Endothelial cell of umbilical vein (primary cell): ENCODE data around the gene C14orf180. TPM values are rescaled to one million over a fixed set of nuclear protein-coding genes. Genes with fewer than 3 reads are reported as not detected.

Source experiments
- BruUV-seq: library from RNA; stranded (reverse); fragments of 400-500 nt; replicated peaks from 2 replicates; lab custom pipeline; 2021; lab: Mats Ljungman, UMichigan
- CTCF ChIA-PET: fragments of 300-600, 350-600 bp; sonication (Branson Sonifier 250); formaldehyde crosslinking; loops from one replicate; lab custom pipeline; 2021; ENCODE audit warnings: antibody characterized with exemption, inconsistent platforms; lab: Charles Lee
- POLR2A ChIA-PET: fragments of 300-600, 350-600 bp; sonication (Branson Sonifier 250); formaldehyde crosslinking; loops from one replicate; lab custom pipeline; 2021; ENCODE audit warnings: antibody characterized with exemption, inconsistent platforms; lab: Charles Lee
- DNase-seq: peaks from one replicate; pipeline ENCODE4 v3.0.0-alpha.2; 2011; ENCODE audit warnings: low read depth, low spot score
- FAIRE-seq: peaks from 2 replicates; lab custom pipeline; 2011; peaks lifted over from hg19 to GRCh38; lab: Jason Lieb, UNC
- H2AFZ ChIP-seq: 2 replicates; pipeline ENCODE4 v1.6.0; 2012; ENCODE audit warnings: low read depth, low read length, control low read depth, inconsistent platforms
- H3K27ac ChIP-seq: 2 replicates; pipeline ENCODE4 v1.5.1; 2011; ENCODE audit warnings: low read depth, mild to moderate bottlenecking, control low read depth, low read length, moderate library complexity; ENCODE audit not compliant: insufficient read depth
- H3K27me3 ChIP-seq, 2 experiments: 2 replicates each; pipeline versions ENCODE4 v1.6.0 to v1.6.1; 2011; ENCODE audit warnings: low read length in 2 of 2, mixed read lengths in 1 of 2; ENCODE audit not compliant: control insufficient read depth in 2 of 2, insufficient read depth in 2 of 2
- H3K36me3 ChIP-seq, 2 experiments: 2 replicates in 1 of 2; 3 replicates in 1 of 2; pipeline ENCODE4 v1.5.1; 2011; ENCODE audit warnings: low read length in 2 of 2, mild to moderate bottlenecking in 1 of 2, moderate library complexity in 1 of 2; ENCODE audit not compliant: control insufficient read depth in 2 of 2, insufficient read depth in 2 of 2; ENCODE audit errors: extremely low read depth in 1 of 2
- H3K4me1 ChIP-seq: 3 replicates; pipeline ENCODE4 v1.5.1; 2011; ENCODE audit warnings: mild to moderate bottlenecking, low read length; ENCODE audit not compliant: control insufficient read depth, insufficient read depth; ENCODE audit errors: extremely low read depth
- H3K4me2 ChIP-seq: 2 replicates; pipeline ENCODE4 v1.6.1; 2011; ENCODE audit warnings: low read length, control low read depth, mixed read lengths; ENCODE audit not compliant: insufficient read depth
- H3K4me3 ChIP-seq, 3 experiments: fragments of 200-600 bp in 1 of 3; sonication (generic), shearing (Covaris generic) in 1 of 3; replicated peaks in 1 of 3; 2 replicates each; pipeline ENCODE4 v1.5.1; 2011 to 2016; ENCODE audit warnings: control low read depth in 3 of 3, low read length in 3 of 3, mild to moderate bottlenecking in 2 of 3, inconsistent platforms in 1 of 3, low read depth in 1 of 3, moderate library complexity in 1 of 3; ENCODE audit not compliant: insufficient read depth in 1 of 3
- H3K79me2 ChIP-seq: 2 replicates; pipeline ENCODE4 v1.6.0; 2012; ENCODE audit warnings: low read length, inconsistent platforms; ENCODE audit not compliant: control insufficient read depth, insufficient read depth
- H3K9ac ChIP-seq: replicated peaks from 2 replicates; pipeline ENCODE3; 2011; ENCODE audit warnings: low read length, control low read depth; ENCODE audit not compliant: insufficient read depth; ENCODE audit errors: extremely low read depth
- H3K9me1 ChIP-seq: replicated peaks from 3 replicates; pipeline ENCODE4 v1.6.0; 2011; ENCODE audit warnings: mild to moderate bottlenecking, low read length; ENCODE audit not compliant: control insufficient read depth, insufficient read depth; ENCODE audit errors: extremely low read depth
- H3K9me3 ChIP-seq: replicated peaks from 2 replicates; pipeline ENCODE4 v1.5.1; 2012; ENCODE audit warnings: low read length, inconsistent platforms; ENCODE audit not compliant: control insufficient read depth, insufficient read depth
- H4K20me1 ChIP-seq: replicated peaks from 2 replicates; pipeline ENCODE3; 2011; ENCODE audit warnings: mild to moderate bottlenecking, low read length; ENCODE audit not compliant: control insufficient read depth, insufficient read depth; ENCODE audit errors: extremely low read depth
- CTCF ChIP-seq, 2 donors: IDR thresholded peaks; 1 replicate in 1 of 2; 2 replicates in 1 of 2; pipeline ENCODE4 v1.5.1; 2011; ENCODE audit warnings: low read length in 2 of 2, mild to moderate bottlenecking in 2 of 2, moderate library complexity in 2 of 2, control low read depth in 1 of 2, inconsistent platforms in 1 of 2, low read depth in 1 of 2; ENCODE audit not compliant: insufficient read depth in 1 of 2; ENCODE audit errors: extremely low read depth in 1 of 2
- EZH2 ChIP-seq: IDR thresholded peaks from 2 replicates; pipeline ENCODE4 v1.6.1; 2012; ENCODE audit warnings: borderline replicate concordance, low read depth, mild to moderate bottlenecking, moderate library complexity, low read length, inconsistent platforms; ENCODE audit not compliant: severe bottlenecking
- FOS ChIP-seq: IDR thresholded peaks from 2 replicates; pipeline ENCODE4 v1.6.1; 2011; ENCODE audit warnings: mild to moderate bottlenecking, low read length, moderate library complexity, borderline replicate concordance; ENCODE audit not compliant: insufficient read depth
- GATA2 ChIP-seq: IDR thresholded peaks from 2 replicates; pipeline ENCODE4 v1.7.0; 2011; ENCODE audit warnings: low read depth, mild to moderate bottlenecking, moderate library complexity, mixed read lengths, low read length; ENCODE audit not compliant: insufficient read length, insufficient read depth
- JUN ChIP-seq: IDR thresholded peaks from 2 replicates; pipeline ENCODE4 v1.6.1; 2011; ENCODE audit warnings: borderline replicate concordance, low read depth; ENCODE audit not compliant: insufficient read length, insufficient read depth
- MYC ChIP-seq: IDR thresholded peaks from one replicate; pipeline ENCODE4 v1.6.1; 2011; ENCODE audit warnings: mild to moderate bottlenecking, low read depth, low read length
- POLR2A ChIP-seq: IDR thresholded peaks from 2 replicates; pipeline ENCODE4 v1.6.1; 2012; ENCODE audit warnings: low read depth, mild to moderate bottlenecking, control low read depth, low read length
- POLR2AphosphoS5 ChIP-seq: IDR thresholded peaks from 2 replicates; pipeline ENCODE4 v1.6.1; 2012; ENCODE audit warnings: low read depth, mild to moderate bottlenecking, control low read depth, low read length, moderate library complexity; ENCODE audit not compliant: insufficient read depth
- dilution Hi-C: fragments of 300-500 bp; cut with MboI; formaldehyde crosslinking; loops from one replicate; pipeline ENCODE4 v1.15.0; 2019; ENCODE audit warnings: low sequenced_read_pairs; ENCODE audit not compliant: extremely low pct_ligation_motif_present
- intact Hi-C: fragments of 100-400 bp; cut with micrococcal nuclease; formaldehyde crosslinking; loops from one replicate; pipeline ENCODE4 v1.10.0; 2022
- polyA plus RNA-seq, 4 experiments: library from polyadenylated mRNA; depleted of rRNA in 3 of 4; stranded (reverse) in 3 of 4; unstranded in 1 of 4; fragments of >200 nt; gene quantifications; 2 replicates each; pipeline versions ENCODE4 v1.2.1 to v1.2.3, GENCODE V29; 2011 to 2012; ENCODE audit warnings: missing spikeins in 1 of 4
- total RNA-seq: library from RNA; stranded (reverse); gene quantifications from 2 replicates; pipeline ENCODE4 v1.2.3, GENCODE V29; 2021
- TF ChIP-seq, protein P1 (sequence below): IDR thresholded peaks from 2 replicates; pipeline ENCODE4 v1.6.1; 2011; ENCODE audit not compliant: insufficient read depth, insufficient read length

C14orf180 gene
- total and polyA plus RNA-seq, 2 donors (not counting 3 experiments of a cell fraction or from before 2014, with no cell fraction given): not detected

GRCh38 chr14:104582005-104582404 lies 2.4 kb downstream of the C14orf180 start:
- Histone ChIP-seq H3K4me2 (no peak overlapping the region), H3K36me3 (no peaks in the 10 kb centered on the region), H2AFZ (no peak overlapping the region), H3K4me3 (no peak overlapping the region), H3K4me1 (no peaks in the 10 kb centered on the region), H3K9ac (no peak overlapping the region), H3K27ac (no peak overlapping the region), H3K27me3 (no peaks in the 10 kb centered on the region), H4K20me1 (no peaks in the 10 kb centered on the region), H3K9me1 (no peaks in the 10 kb centered on the region), H3K79me2 (no peaks in the 10 kb centered on the region), H3K9me3 (no peaks in the 10 kb centered on the region)
- intact Hi-C loops: no loop called here
- POLR2A ChIA-PET: no interaction called here
- CTCF ChIA-PET: interaction anchor here (1.6 kb wide), 1 partner anchor 18 kb away, joined by 3 read pairs; no protein-coding TSS in a partner anchor
- dilution Hi-C loops: no loop called here
- BruUV-seq: no TSS peak
- TF ChIP-seq EZH2 (no peak), CTCF (IDR thresholded peaks at IDR 0.05; ENCODE audit: extremely low read depth in 1 of 2, insufficient read depth in 1 of 2, low read depth in 1 of 2, low read length in 2 of 2) (no peak), JUN (no peak), POLR2A (no peak), GATA2 (no peak), MYC (no peak), FOS (no peak), POLR2AphosphoS5 (no peak)
- TF ChIP-seq, protein P1, sequence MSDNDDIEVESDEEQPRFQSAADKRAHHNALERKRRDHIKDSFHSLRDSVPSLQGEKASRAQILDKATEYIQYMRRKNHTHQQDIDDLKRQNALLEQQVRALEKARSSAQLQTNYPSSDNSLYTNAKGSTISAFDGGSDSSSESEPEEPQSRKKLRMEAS: no peak
- FAIRE-seq (no peak), DNase-seq (no peak)
